Ishikawa (cell line): ENCODE data around the gene PEPD.
A peak's percentile ranks its signal among the peaks of the same experiment; 100 is the strongest.

Experiments used
- CEBPB ChIP-seq: IDR thresholded peaks from 2 replicates; pipeline ENCODE4 v1.6.1; 2012
- CREB1 ChIP-seq: IDR thresholded peaks from 2 replicates; pipeline ENCODE4 v1.6.1; 2012; ENCODE audit warnings: low read depth
- EGR1 ChIP-seq: IDR thresholded peaks from 2 replicates; pipeline ENCODE4 v1.6.1; 2012
- EP300 ChIP-seq: IDR thresholded peaks from 2 replicates; pipeline ENCODE4 v1.6.1; 2012; ENCODE audit warnings: borderline replicate concordance
- FOXM1 ChIP-seq: IDR thresholded peaks from 2 replicates; pipeline ENCODE4 v1.6.1; 2012; ENCODE audit warnings: low read depth, borderline replicate concordance
- NFIC ChIP-seq: IDR thresholded peaks from 2 replicates; pipeline ENCODE4 v1.6.1; 2012
- RAD21 ChIP-seq: IDR thresholded peaks from 2 replicates; pipeline ENCODE4 v1.6.1; 2012; ENCODE audit warnings: low read depth
- TAF1 ChIP-seq: IDR thresholded peaks from 2 replicates; pipeline ENCODE4 v1.6.1; 2012; ENCODE audit warnings: low read depth, mild to moderate bottlenecking
- TCF12 ChIP-seq: IDR thresholded peaks from 2 replicates; pipeline ENCODE4 v1.6.1; 2012; ENCODE audit warnings: low read depth
- TEAD4 ChIP-seq: IDR thresholded peaks from 2 replicates; pipeline ENCODE4 v1.6.1; 2012
- YY1 ChIP-seq: IDR thresholded peaks from 2 replicates; pipeline ENCODE4 v1.6.1; 2012; ENCODE audit warnings: low read depth
- ZBTB7A ChIP-seq: IDR thresholded peaks from 2 replicates; pipeline ENCODE4 v1.6.1; 2012; ENCODE audit warnings: low read depth
- TF ChIP-seq, protein P1 (sequence below): IDR thresholded peaks from 2 replicates; pipeline ENCODE4 v1.6.1; 2012; ENCODE audit warnings: low read depth, mild to moderate bottlenecking
- TF ChIP-seq, protein P2 (sequence below): IDR thresholded peaks from 2 replicates; pipeline ENCODE4 v1.6.1; 2012
- TF ChIP-seq, protein P3 (sequence below): IDR thresholded peaks from 2 replicates; pipeline ENCODE4 v1.6.1; 2012

PEPD gene

DNA sequence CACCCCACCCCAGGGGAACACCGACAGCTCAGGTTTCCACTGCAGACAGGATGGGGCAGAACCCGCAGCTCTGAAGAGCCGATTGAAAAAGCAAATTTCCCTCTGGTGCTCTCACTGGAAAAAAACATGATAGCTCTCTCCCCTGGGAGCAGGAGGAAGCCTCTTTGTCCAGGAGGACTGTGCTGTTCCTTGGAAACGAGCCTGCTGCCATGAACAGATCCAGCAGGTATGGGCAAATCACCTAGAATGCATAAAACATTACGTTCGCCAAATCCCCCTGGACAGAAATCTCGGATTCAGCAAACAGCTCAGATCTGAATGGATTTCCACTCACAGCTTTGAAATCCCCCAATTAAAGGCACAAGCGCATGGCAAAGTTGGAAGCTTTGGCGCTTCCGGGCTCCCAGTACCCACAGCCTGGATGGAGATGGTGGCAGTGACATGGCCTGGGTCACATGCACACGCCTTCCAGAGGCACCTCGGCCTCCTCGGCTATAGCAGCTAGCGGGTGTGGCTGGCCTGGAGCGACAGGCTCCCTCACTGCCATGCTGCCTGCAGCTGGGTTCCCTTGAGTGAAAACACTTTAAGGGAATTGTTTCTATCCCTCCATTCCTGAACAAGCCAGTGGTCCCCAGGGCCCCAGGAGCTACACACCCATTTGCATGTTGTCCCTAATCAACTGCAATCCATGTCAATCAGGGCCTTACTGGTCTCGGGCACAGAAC, 89.0 kb downstream of the PEPD start:
- TF ChIP-seq NFIC (no peak), EP300 (no peak)
- TF ChIP-seq, protein P1, sequence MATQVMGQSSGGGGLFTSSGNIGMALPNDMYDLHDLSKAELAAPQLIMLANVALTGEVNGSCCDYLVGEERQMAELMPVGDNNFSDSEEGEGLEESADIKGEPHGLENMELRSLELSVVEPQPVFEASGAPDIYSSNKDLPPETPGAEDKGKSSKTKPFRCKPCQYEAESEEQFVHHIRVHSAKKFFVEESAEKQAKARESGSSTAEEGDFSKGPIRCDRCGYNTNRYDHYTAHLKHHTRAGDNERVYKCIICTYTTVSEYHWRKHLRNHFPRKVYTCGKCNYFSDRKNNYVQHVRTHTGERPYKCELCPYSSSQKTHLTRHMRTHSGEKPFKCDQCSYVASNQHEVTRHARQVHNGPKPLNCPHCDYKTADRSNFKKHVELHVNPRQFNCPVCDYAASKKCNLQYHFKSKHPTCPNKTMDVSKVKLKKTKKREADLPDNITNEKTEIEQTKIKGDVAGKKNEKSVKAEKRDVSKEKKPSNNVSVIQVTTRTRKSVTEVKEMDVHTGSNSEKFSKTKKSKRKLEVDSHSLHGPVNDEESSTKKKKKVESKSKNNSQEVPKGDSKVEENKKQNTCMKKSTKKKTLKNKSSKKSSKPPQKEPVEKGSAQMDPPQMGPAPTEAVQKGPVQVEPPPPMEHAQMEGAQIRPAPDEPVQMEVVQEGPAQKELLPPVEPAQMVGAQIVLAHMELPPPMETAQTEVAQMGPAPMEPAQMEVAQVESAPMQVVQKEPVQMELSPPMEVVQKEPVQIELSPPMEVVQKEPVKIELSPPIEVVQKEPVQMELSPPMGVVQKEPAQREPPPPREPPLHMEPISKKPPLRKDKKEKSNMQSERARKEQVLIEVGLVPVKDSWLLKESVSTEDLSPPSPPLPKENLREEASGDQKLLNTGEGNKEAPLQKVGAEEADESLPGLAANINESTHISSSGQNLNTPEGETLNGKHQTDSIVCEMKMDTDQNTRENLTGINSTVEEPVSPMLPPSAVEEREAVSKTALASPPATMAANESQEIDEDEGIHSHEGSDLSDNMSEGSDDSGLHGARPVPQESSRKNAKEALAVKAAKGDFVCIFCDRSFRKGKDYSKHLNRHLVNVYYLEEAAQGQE = no peak

DNA sequence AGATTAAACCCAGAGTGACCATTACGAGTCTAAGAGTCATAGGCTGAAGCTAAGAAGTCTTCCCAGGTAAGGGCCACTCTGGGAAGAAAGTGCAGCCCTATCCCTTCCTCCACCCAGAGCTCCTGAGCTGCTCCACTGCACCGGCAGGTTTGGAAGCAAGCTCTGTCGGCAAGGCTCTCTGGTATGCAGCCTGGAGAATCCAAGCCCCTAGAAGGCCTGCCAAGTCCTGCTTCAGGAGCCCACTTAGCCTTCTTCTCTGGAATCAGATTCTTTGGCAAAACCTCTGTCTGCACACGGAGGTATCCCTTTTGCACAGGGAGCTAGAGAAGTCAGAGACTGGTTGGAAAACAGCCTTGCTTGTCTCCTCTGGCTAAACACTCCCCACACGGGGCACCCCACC, 89.6 kb downstream of the PEPD start:
- TF ChIP-seq NFIC = no peak
- TF ChIP-seq, protein P2, sequence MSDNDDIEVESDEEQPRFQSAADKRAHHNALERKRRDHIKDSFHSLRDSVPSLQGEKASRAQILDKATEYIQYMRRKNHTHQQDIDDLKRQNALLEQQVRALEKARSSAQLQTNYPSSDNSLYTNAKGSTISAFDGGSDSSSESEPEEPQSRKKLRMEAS = no peak
- no peak for TF ChIP-seq RAD21
- TF ChIP-seq, protein P3, sequence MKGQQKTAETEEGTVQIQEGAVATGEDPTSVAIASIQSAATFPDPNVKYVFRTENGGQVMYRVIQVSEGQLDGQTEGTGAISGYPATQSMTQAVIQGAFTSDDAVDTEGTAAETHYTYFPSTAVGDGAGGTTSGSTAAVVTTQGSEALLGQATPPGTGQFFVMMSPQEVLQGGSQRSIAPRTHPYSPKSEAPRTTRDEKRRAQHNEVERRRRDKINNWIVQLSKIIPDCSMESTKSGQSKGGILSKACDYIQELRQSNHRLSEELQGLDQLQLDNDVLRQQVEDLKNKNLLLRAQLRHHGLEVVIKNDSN = no peak
- no peak for TF ChIP-seq YY1
- no peak for TF ChIP-seq ZBTB7A
- TF ChIP-seq FOXM1 = no peak

DNA sequence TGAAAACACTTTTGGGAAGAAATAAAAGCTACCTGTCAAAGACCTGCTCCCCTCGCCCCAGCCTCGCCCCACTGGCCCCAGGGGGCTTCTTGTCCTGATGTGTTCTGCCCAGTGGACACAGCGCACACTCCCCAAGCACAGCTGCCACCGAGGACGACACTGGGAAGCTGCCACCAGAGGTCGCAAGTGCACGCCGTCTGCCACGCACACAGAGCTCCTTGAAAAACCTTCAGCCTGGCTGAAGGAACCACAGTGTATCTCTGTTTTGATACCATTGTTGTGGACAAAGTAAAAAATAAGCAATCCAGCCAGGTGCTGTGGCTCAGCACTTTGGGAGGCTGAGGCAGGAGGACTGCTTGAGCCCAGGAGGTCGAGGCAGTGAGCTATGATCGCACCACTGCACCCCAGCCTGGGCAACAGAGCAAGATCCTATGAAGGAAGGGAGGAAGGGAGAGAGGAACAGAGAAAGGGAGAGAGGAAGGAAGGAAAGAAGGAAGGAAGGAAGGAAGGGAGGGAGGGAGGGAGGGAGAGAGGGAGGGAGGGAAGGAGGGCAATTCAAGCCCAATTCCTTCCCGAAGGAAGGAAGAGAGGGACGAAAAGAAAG, 90.8 kb downstream of the PEPD start:
- no peak for TF ChIP-seq TEAD4
- peak; percentile 79 for TF ChIP-seq RAD21

DNA sequence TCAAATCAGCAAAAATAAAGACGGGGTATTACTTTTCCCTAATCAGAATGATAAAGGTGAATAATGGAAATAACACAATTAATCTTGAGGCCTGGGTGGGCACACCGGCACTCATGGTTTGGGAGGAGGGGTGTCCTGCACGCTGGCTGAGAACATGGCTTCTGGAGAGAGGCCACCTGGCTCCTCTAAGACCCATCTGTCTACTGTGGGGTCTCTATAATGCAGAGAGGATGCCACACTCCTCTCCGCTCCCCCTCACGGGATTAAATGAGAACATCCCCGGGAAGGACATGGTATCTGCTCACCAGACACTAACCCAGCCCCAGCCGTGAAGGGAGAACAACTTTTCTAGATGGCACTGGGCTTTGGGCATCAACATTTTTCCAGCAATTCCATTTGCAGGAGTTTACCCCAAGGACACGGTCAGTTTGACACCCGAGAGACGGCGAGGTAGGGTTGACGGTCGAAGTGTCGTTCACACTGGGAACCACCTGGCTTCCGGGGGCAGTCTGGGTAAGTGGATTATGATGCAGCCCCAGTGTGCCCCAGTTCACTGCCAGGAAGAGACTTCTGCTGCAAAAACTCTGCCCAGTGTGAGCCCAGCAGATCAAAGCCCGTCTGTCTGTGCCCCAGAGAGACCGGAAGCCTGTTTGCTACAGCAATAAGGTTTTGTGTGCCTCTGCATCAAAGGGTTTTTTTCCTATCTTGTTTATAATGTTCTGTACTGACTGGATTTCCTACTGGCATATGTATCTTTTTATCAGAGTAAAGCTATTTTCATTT, 91.5 kb downstream of the PEPD start:
- no peak for TF ChIP-seq TAF1
- no peak for TF ChIP-seq FOXM1
- no peak for TF ChIP-seq YY1
- TF ChIP-seq TEAD4 = no peak
- TF ChIP-seq CREB1 = no peak
- TF ChIP-seq CEBPB = no peak
- TF ChIP-seq EGR1 = no peak
- no peak for TF ChIP-seq TCF12
- TF ChIP-seq ZBTB7A = no peak

DNA sequence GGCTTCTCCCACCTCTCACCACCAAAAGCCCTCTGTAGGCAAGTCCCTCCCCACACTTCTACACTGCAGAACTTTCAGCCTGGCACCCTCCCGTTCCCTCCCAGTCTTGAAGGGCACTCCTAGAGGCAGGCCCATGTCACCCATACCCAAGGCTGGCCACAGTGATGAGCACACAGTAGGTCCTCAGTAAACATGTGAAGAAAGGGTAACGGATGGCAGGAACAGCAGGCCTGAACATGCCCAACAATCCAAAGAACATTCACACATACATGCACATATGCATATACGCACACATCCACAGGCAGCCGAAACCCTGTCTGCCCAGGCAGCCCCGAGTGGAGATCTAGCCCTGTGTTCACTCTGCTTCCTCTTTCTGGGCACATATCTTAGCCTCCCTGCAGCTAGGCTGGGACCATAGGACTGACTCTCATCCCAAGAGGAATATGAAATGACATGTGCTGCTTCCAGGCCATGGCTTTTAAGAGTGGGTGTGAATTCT, 92.9 kb downstream of the PEPD start:
- TF ChIP-seq TCF12 (no peak), ZBTB7A (no peak), CEBPB (no peak), EP300 (no peak), YY1 (no peak), RAD21 (no peak), TEAD4 (no peak), NFIC (no peak), CREB1 (no peak), FOXM1 (no peak), EGR1 (no peak), TAF1 (no peak)
- TF ChIP-seq, protein P1 = no peak
- TF ChIP-seq, protein P3 = no peak
- TF ChIP-seq, protein P2 = no peak
